Lower leg skin (tissue), 4 donors: ENCODE results near the gene MAPT. TPM values are rescaled to one million over a fixed set of nuclear protein-coding genes. Genes with fewer than 3 reads are reported as not detected.
A peak's percentile ranks its signal among the peaks of the same experiment; 100 is the strongest.

Source experiments
- DNase-seq, 2 donors: peaks; one replicate each; pipeline ENCODE4 v3.0.0-alpha.2; 2019; ENCODE audit warnings: low spot score in 2 of 2
- H3K4me3 ChIP-seq: fragments of 200-600 bp; sonication (generic); 2 replicates; pipeline ENCODE4 v1.5.1; 2017; ENCODE audit warnings: mild to moderate bottlenecking, low read depth; ENCODE audit not compliant: poor library complexity, severe bottlenecking
- POLR2A ChIP-seq, 2 donors: fragments of 450-650 bp; IDR thresholded peaks; one replicate each; pipeline ENCODE4 v1.6.1; 2016 to 2017; ENCODE audit warnings: antibody characterized with exemption in 2 of 2, mild to moderate bottlenecking in 1 of 2, moderate library complexity in 1 of 2
- WGBS, 2 donors: methylation state at CpG; one replicate each; pipeline ENCODE4 v1.1.5; 2018; 5-methylcytosine and 5-hydroxymethylcytosine counted together
- intact Hi-C: fragments of 100-400 bp; cut with DNase I; formaldehyde crosslinking; loops from one replicate; pipeline ENCODE4 v1.15.0; 2023; ENCODE audit warnings: low total_unique reads
- total RNA-seq, 4 donors: library from RNA; depleted of rRNA; stranded (reverse); fragments of >200 nt; gene quantifications; one replicate each; pipeline ENCODE4 v1.1.0, GENCODE V29; 2016
- TF ChIP-seq, protein P1 (sequence below), 3 donors: fragments of 450-650 bp; IDR thresholded peaks; one replicate each; pipeline ENCODE4 v1.5.1; 2016; ENCODE audit warnings: antibody characterized with exemption in 3 of 3, mild to moderate bottlenecking in 3 of 3, moderate library complexity in 2 of 3

MAPT gene
- total RNA-seq, 4 donors from 2014 or later, result 4.1 to 7.6 (median 6.2) TPM

DNA sequence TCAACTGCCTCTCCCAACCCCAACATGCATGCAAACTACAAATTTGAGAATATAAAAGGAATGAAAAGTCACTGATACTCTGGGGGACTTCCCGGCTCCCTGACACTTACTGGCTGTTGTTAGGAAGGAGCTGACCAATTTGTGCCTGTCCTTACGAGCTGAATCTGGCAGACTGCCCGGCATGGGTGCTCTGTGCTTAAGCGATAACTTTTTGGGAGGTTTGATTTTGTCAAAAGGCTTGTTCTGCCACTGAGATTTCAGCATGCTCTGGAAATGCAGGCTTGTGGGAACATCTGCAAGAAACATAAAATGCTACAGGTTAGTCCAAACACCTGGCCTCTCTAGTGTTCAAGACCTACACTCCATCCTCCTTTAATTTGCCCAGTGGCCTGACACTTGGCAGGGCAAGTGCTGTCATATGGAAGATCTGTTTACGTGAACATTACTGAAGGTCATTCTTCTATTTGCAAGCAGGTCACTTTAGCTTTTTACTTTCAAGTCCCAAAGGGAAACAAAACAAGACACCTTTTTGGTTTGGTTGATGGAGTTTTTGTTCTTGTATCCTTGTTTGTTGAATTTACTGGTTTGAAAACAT, 145.3 kb downstream of the MAPT start:
- no peak overlapping the region for H3K4me3 ChIP-seq
- intact Hi-C loops, result loop anchor here (10.0 kb wide), 1 partner anchor 165 kb away; no protein-coding TSS in a partner anchor
- no peak for DNase-seq
- WGBS, 2 donors, result 72 to 73% methylated on average over 5 of the region's 5 CpGs
- no peak for TF ChIP-seq POLR2A (IDR thresholded peaks at IDR 0.05)
- TF ChIP-seq, protein P1, sequence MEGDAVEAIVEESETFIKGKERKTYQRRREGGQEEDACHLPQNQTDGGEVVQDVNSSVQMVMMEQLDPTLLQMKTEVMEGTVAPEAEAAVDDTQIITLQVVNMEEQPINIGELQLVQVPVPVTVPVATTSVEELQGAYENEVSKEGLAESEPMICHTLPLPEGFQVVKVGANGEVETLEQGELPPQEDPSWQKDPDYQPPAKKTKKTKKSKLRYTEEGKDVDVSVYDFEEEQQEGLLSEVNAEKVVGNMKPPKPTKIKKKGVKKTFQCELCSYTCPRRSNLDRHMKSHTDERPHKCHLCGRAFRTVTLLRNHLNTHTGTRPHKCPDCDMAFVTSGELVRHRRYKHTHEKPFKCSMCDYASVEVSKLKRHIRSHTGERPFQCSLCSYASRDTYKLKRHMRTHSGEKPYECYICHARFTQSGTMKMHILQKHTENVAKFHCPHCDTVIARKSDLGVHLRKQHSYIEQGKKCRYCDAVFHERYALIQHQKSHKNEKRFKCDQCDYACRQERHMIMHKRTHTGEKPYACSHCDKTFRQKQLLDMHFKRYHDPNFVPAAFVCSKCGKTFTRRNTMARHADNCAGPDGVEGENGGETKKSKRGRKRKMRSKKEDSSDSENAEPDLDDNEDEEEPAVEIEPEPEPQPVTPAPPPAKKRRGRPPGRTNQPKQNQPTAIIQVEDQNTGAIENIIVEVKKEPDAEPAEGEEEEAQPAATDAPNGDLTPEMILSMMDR (IDR thresholded peaks at IDR 0.05), result no peak

DNA sequence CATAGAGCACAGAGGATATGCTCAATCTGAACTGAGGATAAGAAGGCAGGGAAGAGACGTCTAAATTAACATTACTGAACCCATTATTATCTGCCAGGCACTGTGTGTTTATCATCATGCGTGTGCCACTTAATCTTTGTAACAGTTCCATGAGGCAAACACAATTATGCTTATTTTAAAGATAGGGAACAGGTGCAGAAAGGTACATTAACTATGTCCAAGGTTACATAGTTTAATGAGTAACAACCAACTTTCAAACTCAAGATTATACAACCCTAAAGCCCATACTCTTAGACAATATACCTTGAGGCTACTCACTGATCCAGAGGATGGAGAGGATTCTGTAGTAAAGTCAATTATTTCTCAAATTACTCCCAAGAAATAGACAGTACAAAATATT, 147.9 kb downstream of the MAPT start:
- no peak for DNase-seq
- WGBS, 2 donors, result 85 to 90% methylated on average over 2 of the region's 2 CpGs
- intact Hi-C loops, result no loop called here

GRCh38 chr17:46042925-46043324, 148.6 kb downstream of the MAPT start:
- H3K4me3 ChIP-seq, result no peak overlapping the region
- intact Hi-C loops, result no loop called here
- 71 to 78% methylated on average over 3 of the region's 3 CpGs for WGBS, 2 donors
- TF ChIP-seq, protein P1 (IDR thresholded peaks at IDR 0.05), result no peak
- TF ChIP-seq POLR2A (IDR thresholded peaks at IDR 0.05), result no peak
- no peak for DNase-seq

More for the DNA sequence above, 147.9 kb downstream of the MAPT start:
- H3K4me3 ChIP-seq, result no peak overlapping the region
- TF ChIP-seq, protein P1 (IDR thresholded peaks at IDR 0.05), result no peak
- no peak for TF ChIP-seq POLR2A (IDR thresholded peaks at IDR 0.05)

DNA sequence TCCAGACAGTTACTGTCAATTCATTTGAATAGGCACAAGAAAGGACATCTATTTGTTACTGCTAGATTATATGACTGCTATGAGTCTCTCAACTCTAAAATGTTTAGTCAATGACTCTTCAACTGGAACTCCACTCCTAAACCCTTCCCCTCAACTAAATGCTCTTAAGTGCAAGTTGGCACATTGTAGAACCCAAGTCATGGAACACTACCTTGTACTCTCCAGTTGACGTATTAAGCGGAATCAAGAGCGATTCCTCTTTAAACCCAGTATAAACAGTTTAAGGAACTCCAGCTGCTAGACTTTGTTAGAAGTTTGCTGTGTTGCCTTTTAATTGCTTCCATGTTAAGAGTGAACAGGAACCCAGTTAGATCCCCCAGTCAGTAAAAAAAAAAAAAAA, 149.3 kb downstream of the MAPT start:
- no peak overlapping the region for H3K4me3 ChIP-seq
- no peak for DNase-seq
- WGBS, 2 donors, result 80 to 81% methylated on average over 3 of the region's 3 CpGs
- TF ChIP-seq POLR2A (IDR thresholded peaks at IDR 0.05), result no peak
- TF ChIP-seq, protein P1 (IDR thresholded peaks at IDR 0.05), result no peak
- intact Hi-C loops, result no loop called here

GRCh38 chr17:46044286-46044928, 150.1 kb downstream of the MAPT start:
- peak in 1 of 2 donors; percentile 85 for DNase-seq
- WGBS, 2 donors, result 39 to 41% methylated on average over 5 of the region's 5 CpGs
- TF ChIP-seq, protein P1 (IDR thresholded peaks at IDR 0.05), result peak in 1 of 3 donors; percentile 70
- TF ChIP-seq POLR2A (IDR thresholded peaks at IDR 0.05), result no peak

More at GRCh38 chr17:46044286-46044928, 150.1 kb downstream of the MAPT start:
- no peak overlapping the region for H3K4me3 ChIP-seq
- intact Hi-C loops, result no loop called here
